ENCODE data around the gene ARCN1.

Gene ARCN1

GRCh38 chr11:118606157-118606843 lies 34.1 kb downstream of the ARCN1 start:
- no peak overlapping the region for H3K4me3 ChIP-seq (ENCODE audit: low read depth, low read length)
- TF ChIP-seq CTCF (IDR thresholded peaks at IDR 0.05; ENCODE audit: low read depth, low read length), result no peak

GRCh38 chr11:118606844-118607228 lies 34.6 kb downstream of the ARCN1 start:
- H3K4me3 ChIP-seq (ENCODE audit: low read depth, low read length), result no peak overlapping the region
- no peak for TF ChIP-seq CTCF (IDR thresholded peaks at IDR 0.05; ENCODE audit: low read depth, low read length)

GRCh38 chr11:118607401-118608359 lies 35.5 kb downstream of the ARCN1 start, which contains the start of gene PHLDB1:
Gene PHLDB1 (plus strand): TSS chr11:118607615. CDS start chr11:118613837, 6,222 bp downstream.
- peak within 1 kb of the TSS; percentile 90 for H3K4me3 ChIP-seq (ENCODE audit: low read depth, low read length)
- peak; percentile 49 for TF ChIP-seq CTCF (IDR thresholded peaks at IDR 0.05; ENCODE audit: low read depth, low read length)

- H3K4me3 ChIP-seq (ENCODE audit: low read depth, low read length), result peak overlapping the region; percentile 90
Measured at GRCh38 chr11:118608360-118609227, 36.4 kb downstream of the ARCN1 start.

GRCh38 chr11:118609380-118610224 lies 37.4 kb downstream of the ARCN1 start:
- peak overlapping the region; percentile 90 for H3K4me3 ChIP-seq (ENCODE audit: low read depth, low read length)
- TF ChIP-seq CTCF (IDR thresholded peaks at IDR 0.05; ENCODE audit: low read depth, low read length), result no peak

More at GRCh38 chr11:118608360-118609227, 36.4 kb downstream of the ARCN1 start:
- no peak for TF ChIP-seq CTCF (IDR thresholded peaks at IDR 0.05; ENCODE audit: low read depth, low read length)

GRCh38 chr11:118610225-118610772 lies 38.1 kb downstream of the ARCN1 start:
- peak overlapping the region; percentile 90 for H3K4me3 ChIP-seq (ENCODE audit: low read depth, low read length)
- TF ChIP-seq CTCF (IDR thresholded peaks at IDR 0.05; ENCODE audit: low read depth, low read length), result no peak

Data from WI38 (cell line).